ENCODE measurements around the gene ANKRD28.
"Not testable (repeated sequence)": the region's sequence is repeated elsewhere in the genome, so short reads cannot be mapped to it uniquely, and the experiment has no call there.

Gene ANKRD28

GRCh38 chr3:15800780-15801179 is 3.0 kb upstream of the ANKRD28 start:
- DNase-seq: no peak

DNA sequence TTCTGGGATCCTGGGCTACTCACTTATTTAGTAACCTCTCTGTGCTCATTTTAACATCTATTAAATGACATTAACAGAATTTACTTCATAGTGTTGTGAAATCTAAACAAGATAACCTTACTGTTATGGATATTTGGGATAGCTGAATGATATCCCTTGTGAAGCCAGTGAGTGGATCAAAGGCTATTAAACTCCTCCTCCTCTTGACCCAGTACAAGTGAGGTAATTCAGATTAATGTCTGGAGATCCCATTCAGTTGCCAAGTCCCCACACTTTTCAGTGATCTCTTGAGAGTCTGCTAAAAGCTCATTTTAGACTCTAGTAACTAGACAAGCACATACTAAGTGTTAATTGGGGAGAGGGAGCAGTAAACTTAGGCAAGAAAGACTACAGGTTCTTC is 2.5 kb upstream of the ANKRD28 start:
- no peak for DNase-seq

DNA sequence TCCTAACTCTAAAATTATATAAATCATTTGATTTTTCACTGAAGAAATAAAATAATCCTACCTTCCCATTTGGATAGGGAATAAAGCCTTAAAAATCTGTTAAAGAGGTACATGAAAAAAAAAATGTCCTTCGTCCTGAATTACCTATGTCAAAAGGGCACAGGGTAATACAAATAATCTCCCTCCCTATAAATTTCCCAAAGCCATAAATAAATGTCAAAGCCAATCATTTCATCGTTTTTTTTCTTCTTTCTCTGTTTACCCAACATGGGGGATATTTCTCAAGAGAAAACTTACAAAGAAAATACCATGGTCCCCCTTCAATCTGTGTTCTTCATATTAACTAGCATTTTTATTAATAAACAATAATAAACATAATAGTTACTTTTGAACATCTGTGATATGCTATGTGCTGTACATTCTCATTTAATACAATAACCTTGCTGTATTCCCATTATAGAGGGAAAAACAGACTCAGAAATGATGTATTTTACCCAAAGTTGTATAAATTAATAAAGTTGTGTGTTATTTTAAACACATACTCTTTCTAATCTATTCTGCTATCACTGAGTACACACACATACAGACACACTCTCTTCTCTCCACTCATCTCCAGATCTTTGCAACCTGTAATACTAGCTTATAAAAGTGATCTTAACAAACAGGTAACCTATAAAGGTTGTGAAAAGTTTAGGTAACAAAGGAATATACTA is 910 bp upstream of the ANKRD28 start:
- DNase-seq: no peak

DNA sequence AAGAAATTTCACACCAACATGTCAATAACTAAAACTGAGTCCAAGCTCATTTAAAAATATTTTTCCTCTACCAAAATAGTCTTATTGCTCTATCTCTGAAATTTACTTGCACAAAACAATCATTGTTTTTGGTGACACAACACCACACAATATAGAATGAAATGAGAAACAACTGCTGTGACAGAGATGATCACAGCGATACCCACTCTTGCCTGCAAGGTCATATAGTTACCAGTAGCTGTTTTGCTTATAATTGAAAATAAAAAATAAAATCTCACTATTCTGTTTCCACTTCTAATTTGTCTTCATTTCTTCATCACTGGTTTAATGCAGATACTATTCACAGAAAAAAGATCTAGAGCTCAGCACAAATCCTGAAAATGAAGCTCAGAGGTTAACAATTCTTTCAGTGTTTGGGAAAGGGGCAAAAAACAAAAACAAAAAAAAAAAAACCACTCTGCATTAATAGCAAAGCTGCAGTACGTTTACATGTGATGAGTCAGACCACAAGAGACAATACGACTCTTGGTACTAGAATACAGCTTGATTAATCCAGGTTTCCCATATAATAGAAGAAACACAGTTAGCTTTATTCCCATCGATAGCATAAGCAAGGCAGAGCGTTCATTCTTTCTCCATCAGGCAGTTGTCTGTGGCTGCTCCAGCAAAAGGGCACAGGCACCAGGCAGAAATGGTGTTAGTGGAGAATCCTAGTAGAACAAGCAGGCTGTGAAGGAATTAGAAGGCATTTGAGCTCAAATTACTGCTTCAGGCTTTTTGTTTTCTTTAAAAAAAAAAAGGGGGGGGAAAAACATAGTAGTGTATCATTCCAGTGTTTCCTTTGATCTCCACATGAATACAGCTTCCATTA is 773 bp downstream of the ANKRD28 start:
- DNase-seq: no peak

DNA sequence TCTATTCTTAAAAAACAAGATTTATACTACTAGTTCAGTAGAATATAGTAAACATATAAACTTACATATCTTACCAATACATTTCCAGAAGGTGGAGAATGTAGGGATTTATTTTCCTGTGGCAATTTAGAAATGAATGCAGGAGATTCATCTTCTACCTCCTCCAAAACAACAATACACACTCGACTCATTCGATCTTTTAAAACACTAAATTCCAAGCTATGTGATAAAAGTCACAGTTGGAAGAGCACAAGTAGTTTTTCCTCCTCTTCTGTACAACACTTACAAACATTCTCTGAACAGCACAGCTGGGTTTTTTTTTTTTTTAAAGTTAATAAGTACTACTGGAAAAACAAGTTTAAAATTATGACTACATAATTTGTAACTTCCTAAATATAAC is 1.4 kb downstream of the ANKRD28 start:
- DNase-seq: no peak

DNA sequence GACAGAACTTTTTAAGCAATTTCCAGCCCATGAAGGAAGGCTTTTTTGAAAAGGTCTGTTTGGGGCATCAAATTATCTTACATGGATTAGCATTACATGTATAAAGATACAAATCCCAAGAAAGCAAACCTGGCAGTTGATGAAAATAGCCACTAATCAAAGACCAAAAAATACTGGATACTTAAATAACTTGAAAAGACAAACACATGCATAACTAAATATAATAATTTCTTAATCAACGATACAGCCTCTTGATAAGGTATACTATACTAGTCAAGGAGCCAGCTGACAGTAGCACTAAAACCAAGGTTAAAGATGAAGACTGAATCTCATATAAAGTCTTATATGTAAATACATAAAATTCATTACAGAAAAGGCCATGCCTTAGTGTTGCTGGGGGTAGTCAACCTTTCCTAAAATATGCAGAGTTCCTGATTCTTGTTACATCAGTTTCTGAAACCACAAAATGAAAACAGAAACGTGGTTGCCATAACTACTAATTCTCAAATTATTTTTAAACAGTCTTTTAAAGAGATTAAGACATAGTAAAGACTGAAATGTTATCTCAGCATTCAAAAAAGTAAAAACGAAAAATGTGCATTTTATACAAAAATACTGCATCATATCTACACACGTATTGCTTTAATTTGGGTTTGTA is 2.0 kb downstream of the ANKRD28 start:
- DNase-seq: no peak

- no peak for DNase-seq
Observed at GRCh38 chr3:15794842-15795650, 2.7 kb downstream of the ANKRD28 start.

- no peak for DNase-seq
Observed at GRCh38 chr3:15794303-15794771, 3.4 kb downstream of the ANKRD28 start.

DNA sequence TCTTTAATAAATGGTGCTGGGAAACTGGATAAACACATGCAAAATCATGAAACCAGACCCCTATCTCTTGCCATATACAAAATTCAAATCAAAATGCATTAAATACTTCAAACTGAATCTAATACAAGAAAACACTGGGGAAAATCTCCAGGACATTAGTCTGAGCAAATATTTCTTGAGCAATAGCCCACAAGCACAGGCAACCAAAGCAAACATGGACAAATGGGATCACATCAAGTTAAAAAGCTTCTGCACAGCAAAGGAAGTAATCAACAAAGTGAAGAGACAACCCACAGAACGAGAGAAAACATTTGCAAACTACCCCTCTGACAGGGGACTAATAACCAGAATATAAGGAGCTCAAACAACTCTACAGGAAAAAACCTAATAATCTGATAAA is 6.3 kb downstream of the ANKRD28 start:
- no peak for DNase-seq

DNA sequence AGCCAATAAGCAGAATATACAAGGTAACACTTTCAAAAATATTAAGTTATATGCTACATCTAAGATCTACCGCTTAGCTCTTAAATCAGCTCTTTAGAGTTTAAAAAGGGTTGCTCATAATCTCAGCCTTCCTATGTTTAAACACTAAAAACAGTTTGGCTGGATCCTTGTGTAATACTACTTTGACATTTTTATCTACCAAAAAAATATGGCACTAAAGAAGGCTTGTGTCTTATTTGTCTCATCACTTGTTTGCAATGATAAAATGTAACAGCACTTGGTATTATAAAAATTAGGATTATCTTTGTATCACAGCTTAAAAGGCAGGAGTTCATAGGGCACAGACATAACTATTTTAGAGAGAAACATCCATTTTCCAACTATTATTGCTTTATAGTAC is 9.8 kb downstream of the ANKRD28 start:
- no peak for DNase-seq

DNA sequence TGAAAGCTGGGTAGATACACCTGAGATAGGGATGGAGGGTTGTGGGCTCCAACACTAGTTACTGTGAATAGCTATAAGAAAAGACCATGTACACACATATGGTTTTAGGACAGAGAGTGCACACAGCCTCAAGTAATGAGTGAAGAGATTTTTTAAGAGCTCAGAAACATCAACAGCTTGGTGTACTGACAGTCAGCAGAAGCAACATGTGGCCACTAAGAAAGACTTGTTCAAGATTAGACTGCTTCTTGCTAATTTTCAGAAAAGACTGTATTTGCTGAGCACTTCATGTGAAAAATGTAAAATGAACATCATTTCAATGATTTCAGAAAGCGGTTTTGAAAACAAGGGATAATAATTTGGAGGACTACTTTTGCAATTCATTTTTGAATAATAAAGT is 10.3 kb downstream of the ANKRD28 start:
- no peak for DNase-seq

- DNase-seq: no peak
Observed at GRCh38 chr3:15783361-15783969, 14.3 kb downstream of the ANKRD28 start.

DNA sequence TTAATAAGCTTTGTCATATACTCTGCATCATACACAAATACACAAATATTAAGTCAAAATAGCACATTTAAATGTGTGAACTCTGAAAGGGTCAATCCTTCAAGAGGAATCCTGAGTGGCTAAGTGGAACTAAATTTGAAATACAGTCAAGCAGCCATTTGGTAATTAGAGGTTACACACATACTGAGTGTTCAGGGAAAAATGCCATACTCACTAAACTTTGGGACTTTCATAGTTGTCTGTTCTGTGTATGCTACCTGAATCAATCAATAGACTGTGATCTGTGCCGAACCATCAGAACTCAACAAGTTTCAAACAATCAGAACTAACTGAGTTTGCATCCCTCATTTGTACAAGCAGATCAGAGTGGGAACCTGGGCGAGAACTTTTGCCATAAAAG is 15.3 kb downstream of the ANKRD28 start:
- no peak for DNase-seq

DNA sequence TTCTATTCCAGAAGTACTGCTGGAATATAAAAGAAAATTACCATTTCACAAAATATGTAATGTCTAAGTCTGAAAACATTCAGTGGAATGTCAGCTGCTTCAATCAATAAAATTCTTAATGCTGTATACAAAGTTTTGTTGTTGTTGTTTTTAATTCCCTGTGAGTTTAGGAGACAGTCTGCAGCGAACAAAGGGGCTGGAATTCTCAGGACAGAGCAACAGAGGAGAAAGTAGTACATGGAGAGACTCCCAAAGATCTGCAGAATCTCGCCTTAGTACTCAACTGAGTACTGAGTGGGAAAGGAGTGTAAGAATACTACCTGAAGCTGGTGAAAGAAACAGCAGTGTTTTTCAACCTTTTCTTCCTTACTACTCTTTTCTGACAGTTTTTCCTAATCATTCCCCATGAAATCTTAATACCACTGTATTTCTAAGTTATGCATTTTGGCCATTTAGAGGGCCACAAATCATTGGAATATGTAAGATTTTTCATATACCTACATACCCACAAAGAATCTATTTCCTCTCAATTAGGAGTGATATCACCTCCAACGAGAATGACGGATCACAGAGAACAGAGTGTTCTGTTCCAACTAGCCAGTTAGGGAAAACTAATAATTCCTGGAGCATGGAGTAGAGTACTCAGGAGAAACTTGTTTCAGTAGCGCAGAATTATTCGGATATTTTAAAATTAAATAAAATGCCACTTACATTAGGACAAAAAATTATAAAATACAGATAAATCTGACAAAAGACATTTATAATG is 16.0 kb downstream of the ANKRD28 start:
- DNase-seq: no peak

- DNase-seq: no peak
Observed at GRCh38 chr3:15781131-15781530, 16.6 kb downstream of the ANKRD28 start.

DNA sequence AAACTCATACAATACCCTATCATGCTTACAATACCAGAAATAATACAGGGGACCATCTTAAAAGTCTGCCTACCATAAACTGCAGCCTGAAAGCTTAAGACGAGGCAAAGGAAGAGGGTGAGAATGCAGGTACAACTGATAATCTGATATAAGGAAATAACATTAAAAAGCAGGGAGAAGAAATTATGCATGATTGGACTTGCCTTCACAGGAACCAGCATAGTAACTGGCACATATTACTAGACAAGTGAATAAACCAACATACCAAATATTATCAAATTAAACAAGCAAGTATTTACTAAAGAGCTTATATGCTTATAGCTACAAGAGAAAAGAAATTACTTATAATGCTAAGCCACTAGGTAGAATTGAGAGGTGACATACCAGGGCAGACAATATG is 18.7 kb downstream of the ANKRD28 start:
- no peak for DNase-seq

- DNase-seq: no peak
Observed at GRCh38 chr3:15778332-15778858, 19.4 kb downstream of the ANKRD28 start.

GRCh38 chr3:15774931-15775560 is 22.7 kb downstream of the ANKRD28 start:
- DNase-seq: not testable (repeated sequence)

DNA sequence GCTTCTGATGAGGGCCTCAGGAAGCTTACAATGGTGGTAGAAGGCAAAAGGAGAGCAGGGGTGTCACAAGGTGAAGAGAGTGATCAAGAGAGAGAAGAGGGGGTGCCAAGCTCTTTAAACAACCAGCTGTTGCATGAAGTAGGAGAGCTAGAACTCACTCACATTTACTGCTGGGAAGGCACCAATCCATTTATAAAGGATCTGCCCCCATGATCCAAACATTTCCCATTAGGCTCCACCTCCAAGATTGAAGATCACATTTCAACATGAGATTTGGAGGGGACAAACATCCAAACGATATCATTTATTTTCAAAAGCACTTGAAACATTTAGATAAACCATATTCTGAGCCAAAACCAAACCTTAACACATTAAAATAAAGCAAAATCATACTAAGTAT is 26.3 kb downstream of the ANKRD28 start:
- no peak for DNase-seq

DNA sequence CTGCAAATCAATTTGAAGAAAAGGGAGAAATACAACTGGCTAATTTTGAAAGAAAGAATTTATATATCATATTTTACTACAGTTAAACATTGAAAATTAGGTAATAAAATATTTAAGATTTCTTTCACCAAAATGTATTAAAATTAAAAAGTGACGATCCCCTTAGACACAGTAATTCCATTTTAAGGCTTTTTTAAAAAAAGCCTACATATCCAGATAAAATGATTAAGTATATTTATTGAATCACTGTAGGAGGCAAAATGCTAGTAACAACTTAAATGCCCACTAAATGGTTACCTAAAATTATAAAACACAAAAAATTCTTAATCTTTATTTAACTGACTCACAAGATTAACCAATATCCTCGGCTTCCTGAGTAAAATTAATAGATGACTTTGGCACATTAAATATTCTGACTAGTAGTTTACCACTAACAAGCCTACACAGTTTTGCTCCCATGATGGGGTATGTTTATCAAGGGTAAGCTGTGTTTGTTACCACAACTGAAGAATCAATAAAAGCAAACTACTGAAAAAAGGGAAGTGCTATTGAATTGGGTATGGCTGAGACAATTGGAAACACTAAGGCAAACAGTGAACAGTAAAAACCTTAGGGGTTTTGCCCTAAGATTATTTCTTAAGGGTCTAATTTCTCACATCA is 28.4 kb downstream of the ANKRD28 start:
- no peak for DNase-seq
